HTERT RPE-1 (cell line): ENCODE measurements around the gene ZC3HAV1.
"Not testable (repeated sequence)": the region's sequence is repeated elsewhere in the genome, so short reads cannot be mapped to it uniquely, and the experiment has no call there.

Source experiments
- in situ Hi-C: fragments of 300-500 bp; cut with MboI; formaldehyde crosslinking; loops from 4 replicates; pipeline ENCODE4 v1.14.3; 2020; ENCODE audit warnings: low sequenced_read_pairs

Gene ZC3HAV1

DNA sequence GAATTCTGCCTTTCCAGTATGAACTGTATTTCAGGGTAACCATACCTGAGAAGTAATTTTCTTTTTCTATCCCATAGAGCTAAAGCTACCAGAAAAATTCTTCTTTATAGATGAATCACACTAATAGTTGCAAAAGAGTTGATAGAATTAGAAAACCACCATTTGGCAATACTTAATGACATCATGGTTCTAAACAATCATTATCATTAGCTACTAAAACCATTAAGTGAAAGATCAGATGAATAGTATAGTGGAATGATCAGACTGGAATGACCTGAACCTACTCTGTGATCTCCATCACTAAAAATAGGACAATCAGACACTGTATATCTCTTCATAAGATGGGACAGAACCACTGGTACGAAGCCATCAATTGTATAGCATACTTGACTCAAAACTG lies 53.8 kb downstream of the ZC3HAV1 start:
- in situ Hi-C loops = no loop called here

DNA sequence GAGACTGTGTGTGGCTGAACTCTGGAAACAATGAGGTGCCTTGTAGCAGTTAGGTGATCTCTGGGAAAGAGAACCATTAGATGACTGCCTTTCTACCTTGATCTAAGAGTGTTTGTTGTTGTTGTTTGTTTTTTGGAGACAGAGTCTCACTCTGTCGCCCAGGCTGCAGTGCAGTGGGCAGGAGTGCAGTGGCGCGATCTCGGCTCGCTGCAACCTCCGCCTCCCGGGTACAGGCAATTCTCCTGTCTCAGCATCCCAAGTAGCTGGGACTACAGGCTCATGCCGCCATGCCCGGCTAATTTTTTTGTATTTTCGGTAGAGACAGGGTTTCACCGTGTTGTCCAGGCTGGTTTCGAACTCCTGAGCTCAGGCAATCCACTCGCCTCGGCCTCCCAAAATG lies 54.9 kb downstream of the ZC3HAV1 start:
- in situ Hi-C loops = not testable (repeated sequence)

DNA sequence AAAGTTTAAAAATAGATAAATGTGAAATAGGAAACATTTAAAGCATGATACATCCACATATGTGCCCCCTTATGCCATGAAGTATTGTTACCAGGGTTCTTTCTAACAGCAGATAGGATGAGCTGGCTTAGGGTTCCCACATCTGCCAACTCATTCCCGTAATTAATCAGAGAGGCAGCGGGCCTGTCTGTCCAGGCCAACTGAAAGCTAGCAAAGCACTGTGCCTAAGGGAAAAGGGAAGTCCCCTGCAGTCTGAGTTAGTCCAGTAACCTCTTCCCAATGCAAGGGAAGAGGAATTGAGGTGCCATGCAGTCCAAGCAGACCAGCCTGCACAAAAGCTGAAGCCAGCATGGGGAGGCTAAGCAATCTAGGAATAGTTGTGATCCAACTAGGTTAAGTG lies 55.4 kb downstream of the ZC3HAV1 start:
- in situ Hi-C loops = no loop called here

DNA sequence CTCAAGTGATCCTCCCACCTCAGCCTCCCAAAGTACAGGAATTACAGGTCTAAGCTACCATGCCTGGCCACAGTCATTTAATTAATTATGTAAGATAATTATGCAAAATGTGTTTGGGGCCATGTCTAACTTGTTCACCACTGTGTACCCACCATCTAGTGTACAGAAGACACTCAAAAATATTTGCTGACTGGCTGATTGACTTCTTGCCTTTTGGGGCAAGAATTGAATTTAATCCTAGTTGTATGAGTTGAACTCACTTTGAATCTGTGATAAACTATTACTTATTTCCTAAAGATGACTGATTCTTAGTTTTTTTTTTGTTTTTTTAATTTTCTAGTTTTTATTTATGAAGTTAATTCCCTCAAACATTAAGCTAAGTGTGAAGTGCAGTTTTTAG lies 57.9 kb downstream of the ZC3HAV1 start:
- in situ Hi-C loops = no loop called here

DNA sequence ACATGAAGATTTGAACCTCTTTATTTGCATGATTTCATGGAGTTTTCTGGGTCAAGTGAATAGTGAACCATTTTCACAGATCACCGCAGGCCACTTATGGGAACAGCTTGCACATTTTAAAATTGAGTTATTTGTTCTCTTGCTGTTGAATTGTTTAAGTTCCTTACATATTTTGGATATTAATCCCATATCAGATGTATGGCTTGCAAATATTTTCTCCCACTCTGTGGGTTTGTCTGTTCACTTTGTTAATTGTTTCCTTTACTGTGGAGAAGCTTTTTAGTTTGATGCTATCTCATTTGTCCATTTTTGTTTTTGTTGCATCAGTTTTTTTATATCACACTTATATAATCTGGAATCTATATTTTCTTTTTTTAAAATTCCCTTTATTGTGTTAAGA lies 59.6 kb downstream of the ZC3HAV1 start:
- in situ Hi-C loops = no loop called here

DNA sequence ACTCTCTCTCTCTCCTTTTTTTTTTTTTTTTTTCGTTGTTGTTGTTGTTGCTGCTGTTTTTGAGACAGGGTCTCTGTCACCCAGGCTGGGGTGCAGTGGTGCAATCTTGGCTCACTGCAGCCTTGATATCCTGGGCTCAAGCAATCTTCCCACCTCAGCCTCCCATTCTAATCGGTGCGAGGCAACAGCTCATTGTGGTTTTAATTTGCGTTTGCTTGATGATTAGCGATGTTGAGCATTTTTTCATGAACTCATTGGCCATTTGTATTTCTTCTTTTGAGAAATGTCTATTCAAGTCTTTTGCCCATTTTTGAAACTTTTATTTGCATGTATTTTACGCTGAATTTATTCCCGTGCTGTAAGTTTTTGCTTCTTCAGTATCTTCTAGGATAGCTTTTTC lies 60.4 kb downstream of the ZC3HAV1 start:
- in situ Hi-C loops = no loop called here

DNA sequence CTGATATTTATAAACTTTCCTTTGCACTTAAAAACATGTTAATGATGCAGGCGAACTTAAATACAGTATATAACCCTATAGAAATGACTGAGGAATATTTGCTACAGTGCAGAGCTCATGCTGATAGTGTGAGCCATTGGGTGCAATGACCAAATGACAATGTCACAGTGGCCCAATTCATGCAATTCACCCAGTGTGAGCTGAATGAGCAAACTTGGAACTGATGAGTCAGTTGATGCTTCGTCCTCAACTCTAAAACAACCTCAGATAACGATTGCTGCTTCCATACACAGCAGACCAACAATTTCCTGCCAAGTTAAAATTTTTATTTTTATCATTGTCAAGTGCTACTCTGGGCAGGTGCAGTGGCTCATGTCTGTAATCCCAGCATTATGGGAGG lies 61.5 kb downstream of the ZC3HAV1 start:
- in situ Hi-C loops = no loop called here

DNA sequence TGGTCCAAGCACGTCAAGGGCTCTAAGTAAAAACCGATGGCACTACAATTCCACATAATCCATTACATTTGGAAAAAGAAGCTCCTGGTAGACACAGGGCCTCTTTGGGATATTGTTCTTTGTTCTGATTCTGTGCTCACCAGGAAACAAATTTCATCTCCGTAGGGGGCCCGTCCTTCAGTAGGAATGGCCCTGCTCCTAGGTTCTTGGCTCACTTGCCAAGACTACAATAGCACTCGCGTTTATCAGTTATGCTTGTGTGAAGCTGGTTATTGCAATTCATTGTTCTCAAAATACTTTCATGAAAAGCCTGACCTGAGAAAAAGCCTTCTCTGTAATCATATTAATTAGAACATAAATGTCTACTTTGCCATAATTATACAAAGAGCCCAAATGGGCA lies 63.4 kb downstream of the ZC3HAV1 start:
- in situ Hi-C loops = no loop called here

DNA sequence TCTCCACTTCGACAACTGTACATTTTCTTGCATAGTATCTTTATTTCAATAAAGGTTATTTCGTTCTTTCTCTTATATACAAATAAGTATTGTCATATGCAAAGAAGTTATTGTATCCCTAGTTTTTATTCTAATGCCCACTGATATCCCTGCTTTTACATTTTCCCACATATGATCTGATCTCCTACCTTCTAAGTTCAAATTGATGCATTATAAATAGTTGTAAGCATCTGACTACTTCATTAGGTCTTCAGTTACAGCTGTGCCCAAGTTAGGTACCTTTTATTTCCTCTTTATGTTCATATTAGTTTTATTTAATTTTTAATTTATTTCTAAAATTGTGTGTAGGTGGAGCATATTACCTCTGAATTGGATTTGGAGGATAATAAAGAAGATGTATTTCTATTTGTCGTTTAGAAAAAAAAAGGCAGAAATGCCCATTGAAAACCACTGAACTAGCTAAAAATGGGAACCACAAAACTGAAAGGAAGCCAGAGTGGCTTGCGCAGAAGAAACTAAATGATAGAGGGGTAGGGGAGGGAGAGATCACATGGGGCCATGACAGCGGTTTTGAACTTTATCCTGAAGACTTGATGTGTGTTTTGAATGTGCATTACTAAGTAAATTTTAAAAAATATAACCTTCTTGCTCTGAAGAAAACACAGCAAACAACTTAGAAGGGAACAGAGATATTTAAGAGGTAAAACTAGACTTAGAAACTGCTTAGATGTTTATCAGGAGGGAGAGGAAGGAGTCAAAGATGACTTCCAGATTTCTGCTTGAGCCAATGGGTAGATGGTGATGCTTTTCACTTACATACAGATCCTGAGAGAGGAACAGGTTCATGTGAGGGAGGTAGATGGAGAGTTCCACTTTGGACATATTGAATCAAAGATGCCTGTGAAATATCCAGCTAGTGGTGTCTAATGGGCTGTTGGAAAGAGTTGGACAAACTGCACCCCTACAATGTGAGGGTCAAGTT lies 64.4 kb downstream of the ZC3HAV1 start:
- in situ Hi-C loops = no loop called here

DNA sequence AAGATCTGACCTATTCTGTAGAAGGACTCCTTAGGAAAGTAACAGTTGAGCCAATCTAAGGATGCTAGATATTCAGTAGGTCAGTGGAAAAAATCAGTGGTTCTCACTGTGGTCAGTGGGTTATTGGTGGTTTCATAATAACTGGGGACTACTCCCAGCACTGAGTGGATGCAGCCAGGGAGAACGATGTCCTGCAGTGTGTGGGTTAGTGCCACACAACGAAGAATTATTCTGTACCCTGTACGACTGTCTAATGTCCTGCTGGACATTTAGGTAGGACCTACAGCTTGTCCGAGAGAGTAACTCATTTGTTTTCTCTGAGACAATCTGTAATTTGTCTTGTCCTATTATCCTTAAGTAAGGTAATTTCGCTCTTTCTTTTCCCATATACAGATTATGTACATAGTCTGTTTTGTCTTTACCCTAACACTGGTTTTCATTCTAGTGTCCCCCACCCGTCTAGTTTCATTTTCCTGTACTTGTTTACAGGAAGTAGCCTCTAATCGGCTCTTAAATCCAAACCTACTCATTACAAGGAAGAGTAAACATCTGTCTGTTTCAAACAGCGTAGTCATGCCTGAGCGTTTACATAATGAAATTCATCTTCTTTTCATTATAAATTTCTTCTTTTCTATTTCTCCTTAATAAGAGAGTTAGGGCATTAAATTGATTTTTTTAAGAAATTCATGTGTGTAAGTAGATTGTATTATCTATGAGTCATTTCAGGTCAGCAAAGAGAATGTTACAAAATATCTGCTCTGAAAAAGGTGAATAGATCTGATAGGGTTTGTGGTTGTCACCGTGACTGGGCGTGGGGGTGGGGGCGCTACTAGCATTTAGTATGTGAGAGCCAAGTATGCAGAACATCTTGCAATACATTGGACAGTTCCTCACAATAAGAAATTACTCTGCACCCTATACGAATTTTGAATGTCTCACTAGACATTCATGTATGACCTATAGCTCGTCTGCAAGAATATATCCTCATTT lies 65.4 kb downstream of the ZC3HAV1 start:
- in situ Hi-C loops = no loop called here

DNA sequence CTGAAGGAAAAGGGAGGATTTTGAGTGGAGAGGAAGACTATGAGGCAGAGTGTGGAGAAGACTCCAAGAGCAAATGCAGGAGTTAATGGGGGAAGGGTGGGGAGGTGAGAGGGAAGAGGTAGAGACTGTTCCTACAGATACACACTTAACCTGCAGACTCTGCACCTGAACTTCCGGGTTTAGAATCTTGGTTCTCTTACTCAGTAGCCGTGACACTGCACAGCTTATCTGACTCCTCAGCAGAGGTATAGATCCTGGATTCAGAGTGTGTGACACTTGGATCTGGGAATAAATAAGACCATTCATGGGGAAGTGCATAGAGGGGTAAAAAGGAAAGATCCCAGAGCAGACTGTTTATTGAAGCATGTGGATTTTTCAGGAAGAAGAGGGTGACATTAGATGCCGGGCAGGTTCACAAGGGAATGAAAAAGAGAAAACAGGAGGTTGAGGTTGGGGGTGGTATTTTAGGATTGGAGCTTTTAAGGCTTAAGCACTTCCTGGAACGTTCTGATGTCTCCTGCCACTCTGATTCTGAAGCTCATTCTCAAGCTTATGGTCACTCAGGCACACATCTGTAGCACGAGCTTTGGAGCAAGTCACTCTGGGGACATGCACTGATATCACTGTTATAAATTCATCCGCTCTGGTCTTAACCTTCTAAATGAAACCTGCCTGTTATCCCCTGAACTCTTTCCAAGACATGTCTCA lies 68.0 kb downstream of the ZC3HAV1 start:
- in situ Hi-C loops = no loop called here

DNA sequence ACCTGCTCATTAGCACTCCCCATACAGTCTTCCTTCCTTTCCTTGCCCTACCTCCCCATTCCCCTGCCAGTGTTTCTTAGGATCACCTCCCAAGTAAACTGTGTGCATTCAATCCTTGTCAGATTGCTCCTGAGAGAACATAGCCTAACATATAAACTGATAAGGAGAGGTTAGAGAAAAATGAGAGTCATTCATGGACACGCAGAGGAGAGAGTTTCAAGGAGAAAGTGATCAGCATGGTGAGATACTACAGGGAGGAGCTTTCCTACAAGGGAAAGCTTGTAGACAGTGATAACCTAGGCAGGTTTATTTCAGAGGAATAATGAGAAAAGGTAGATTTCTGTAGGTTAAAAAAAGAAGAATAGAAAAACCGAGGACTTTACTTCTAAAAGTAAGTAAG lies 70.8 kb downstream of the ZC3HAV1 start:
- in situ Hi-C loops = no loop called here

DNA sequence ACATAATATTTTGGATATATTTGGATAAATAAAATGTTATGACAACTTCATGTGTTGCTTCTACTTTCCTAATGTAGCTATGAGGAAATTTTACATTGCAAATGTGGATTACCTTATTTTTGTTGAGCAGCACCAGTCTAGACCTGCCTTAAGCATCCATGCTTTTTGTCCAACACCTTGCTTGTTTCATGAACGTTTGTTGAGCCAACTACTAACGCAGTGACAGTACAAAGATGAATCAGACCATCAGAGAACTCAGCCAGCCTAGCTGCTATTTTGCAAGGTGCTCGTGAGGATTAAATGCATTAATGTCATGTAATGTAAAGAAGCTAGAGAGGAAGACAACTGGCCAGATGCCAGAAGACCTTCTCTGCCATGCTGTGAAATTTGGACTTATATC lies 72.6 kb downstream of the ZC3HAV1 start:
- in situ Hi-C loops = no loop called here

DNA sequence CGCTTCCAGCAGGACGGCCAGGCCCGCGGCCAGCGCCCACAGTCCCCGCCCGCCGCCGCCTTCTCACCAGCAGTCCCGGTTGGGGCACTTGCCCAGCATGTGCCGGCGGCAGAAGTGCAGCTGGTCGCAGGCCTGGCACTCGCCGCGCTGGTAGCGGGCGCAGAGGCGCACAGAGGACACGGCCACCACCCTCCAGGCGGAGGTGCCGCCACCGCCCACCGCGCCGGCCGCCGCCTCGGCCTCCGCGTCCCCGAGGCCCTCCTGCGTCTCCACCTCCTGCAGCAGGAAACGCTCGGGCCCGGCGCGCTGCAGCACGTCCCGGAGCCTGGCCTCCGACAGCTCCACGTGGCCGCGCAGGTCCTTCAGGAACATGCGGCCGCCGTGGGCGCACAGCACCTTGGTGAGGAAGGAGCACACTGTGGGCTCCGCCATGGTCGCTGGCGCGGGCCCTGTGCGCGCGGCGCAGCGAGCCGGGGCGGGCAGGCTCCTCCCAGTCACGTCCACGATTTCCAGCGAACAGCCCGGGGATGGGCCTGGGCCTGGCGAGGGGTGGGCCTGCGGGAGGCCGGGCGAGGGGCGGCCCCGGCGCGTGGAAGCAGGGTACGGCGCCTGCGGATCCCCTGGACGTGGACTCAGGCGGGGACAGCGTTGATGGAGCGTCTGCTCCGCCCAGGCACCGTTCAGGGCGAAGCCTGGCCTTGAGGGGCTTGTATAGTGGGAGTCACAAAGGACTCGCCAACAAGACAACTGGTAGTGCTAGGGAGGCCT lies 73.8 kb downstream of the ZC3HAV1 start, which contains the start of gene ZC3HAV1L:
ZC3HAV1L (minus strand) TSS at position 457 of the 768 bp plus-strand sequence; CDS start at position 432, 25 bp downstream.
- in situ Hi-C loops = no loop called here

DNA sequence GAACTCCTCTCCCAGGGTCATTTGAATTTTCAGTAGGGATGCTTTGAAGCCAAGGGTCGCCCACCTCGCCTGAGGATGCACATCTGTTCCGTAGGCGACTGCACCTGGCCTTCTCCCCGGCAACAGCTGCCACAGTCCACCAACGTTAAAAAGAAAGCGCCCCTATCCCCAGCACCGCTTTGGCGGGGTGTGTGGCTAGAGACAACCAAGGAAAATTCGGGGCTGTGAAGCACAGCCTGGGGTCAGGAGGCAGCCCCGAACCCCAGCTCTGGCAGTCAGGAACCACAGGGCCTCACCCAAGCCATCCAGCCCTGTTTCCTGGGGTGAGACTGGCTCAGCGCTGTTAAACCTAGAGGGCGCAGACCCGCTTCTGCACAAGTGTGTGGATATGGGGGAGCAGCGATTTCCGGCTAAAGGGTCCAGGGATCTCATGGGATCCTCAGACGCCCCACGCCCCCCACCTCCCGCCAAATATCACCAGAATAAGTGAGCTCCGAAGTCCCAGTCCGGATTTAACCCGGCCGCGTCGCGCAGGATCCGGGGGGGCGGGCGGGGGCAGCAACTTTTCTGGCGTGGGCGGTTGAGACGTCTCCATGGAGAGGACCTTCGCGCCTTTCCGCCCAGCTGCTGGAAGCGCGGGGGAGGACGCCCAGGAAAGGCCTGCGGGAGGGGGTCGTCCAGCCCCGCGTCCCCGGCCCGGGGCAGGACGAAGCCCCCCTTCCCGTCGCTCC lies 74.5 kb downstream of the ZC3HAV1 start:
- in situ Hi-C loops = no loop called here

DNA sequence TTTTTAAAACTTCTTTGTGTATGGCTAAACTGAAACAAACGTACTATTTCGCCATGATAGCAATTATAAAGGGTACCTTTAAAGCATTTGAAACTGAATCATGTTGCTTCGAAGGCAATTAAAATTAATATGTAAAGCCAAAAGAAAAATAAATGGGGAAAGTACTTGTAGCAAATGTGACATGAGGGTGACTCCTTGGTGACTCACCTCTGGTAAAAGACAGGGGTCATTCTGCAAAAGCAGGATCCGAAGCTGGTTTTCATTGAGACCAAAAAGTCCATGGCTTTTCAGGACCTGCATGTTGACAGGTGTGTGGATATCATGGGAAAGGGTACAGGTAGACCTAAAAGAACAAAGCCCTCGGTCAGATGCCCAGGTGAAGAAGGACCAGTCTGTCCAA lies 75.2 kb downstream of the ZC3HAV1 start:
- in situ Hi-C loops = no loop called here

DNA sequence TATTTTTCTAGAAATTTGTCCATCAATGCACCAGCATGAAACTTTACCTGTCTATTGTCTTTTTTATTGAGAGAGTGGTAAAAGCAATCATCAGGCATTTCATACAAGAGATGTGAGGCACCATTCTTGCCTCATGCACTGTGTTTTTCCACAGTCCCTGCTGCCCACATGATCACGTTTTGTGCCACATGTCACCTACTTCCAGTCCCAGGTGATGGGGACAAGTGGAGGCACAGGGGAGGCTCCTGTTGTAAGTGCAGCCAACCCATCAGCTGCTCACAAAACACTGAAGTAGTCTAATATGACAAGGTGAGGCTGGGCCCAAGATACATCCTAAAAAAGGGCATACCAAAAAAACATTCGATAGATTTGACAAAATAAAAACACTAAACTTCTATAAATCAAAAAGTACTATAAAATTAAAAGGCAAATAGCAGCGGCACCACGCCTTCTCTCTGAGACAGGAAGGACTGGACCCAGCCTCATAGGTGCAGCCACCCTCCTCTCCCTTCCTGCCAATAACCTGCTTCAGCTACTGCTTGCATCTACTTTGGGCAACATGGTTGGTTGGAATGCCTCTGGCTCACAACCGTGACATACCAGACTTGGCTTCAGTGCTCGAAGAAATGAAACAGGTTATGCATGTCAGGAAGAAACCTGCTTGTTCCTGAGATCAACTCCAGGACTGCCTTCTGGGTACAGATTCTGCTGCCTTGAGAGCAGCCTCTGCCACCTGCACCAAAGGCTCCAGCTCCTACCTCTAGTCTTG lies 76.0 kb downstream of the ZC3HAV1 start:
- in situ Hi-C loops = no loop called here

DNA sequence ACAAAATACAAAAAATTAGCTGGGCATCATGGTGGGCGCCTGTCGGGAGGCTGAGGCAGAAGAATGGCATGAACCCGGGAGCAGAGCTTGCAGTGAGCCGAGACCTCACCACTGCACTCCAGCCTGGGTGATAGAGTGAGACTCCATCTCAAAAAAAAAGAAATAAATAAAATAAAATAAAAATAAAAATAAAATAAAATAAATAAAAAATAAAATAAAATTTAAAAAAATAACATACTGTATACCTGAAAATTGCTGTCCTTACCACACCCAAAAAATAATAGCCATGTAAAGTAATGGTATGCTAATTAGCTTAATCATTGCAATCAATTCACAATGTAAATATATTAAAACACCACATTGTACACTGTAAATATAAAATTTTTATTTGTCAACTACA lies 77.0 kb downstream of the ZC3HAV1 start:
- in situ Hi-C loops = no loop called here

DNA sequence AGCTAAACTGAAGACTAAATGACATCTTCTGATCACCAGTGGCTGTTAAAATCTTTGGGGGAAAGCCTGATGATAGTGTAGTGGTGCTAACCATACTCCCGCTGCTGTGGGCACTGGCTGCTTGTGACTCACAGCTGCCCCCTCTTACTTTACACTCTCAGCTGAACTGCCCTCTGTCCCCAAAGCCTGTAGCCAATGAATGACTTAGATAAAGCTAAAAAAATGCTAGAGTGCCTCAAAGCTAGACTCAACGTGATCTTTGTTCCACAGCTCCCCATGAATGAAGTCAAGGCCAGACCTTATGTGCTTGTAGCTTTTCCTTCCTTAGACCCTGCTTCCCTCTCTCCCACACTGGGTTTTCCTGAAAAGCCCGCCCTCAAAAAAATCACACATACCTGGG lies 80.2 kb downstream of the ZC3HAV1 start:
- in situ Hi-C loops = no loop called here
